Panc1 (cell line): Measurements from ENCODE around the gene LTC4S. TPM values are rescaled to one million over a fixed set of nuclear protein-coding genes. Genes with fewer than 3 reads are reported as not detected.
A peak's percentile ranks its signal among the peaks of the same experiment; 100 is the strongest.

Experiments used
- ATAC-seq: fragments of 200-7000 bp; cut with Tn5 transposase; 2 replicates; pipeline ENCODE4 v1.9.1; 2020; ENCODE audit warnings: mild to moderate bottlenecking, moderate library complexity
- BruUV-seq: library from RNA; stranded (reverse); fragments of 400-500 nt; replicated peaks from 2 replicates; lab custom pipeline; 2021; lab: Mats Ljungman, UMichigan
- CTCF ChIA-PET: fragments of 300-600 bp; sonication (Branson Sonifier 250); formaldehyde crosslinking; loops from one replicate; lab custom pipeline; 2022; ENCODE audit warnings: antibody characterized with exemption; lab: Charles Lee
- POLR2A ChIA-PET: fragments of 300-600 bp; sonication (Branson Sonifier 250); formaldehyde crosslinking; loops from one replicate; lab custom pipeline; 2022; ENCODE audit warnings: antibody characterized with exemption; lab: Charles Lee
- DNase-seq: peaks from one replicate; pipeline ENCODE4 v3.0.0-alpha.2; 2010; ENCODE audit warnings: low read depth, low spot score
- H3K27ac ChIP-seq: 2 replicates; pipeline ENCODE4 v1.5.1; 2011; ENCODE audit warnings: mild to moderate bottlenecking, low read length, inconsistent platforms
- H3K27me3 ChIP-seq: fragments of 200-500 bp; sonication (Bioruptor generic); 2 replicates; pipeline ENCODE4 v1.6.0; 2014; ENCODE audit warnings: low read length, inconsistent platforms; ENCODE audit not compliant: control insufficient read depth, insufficient read depth
- H3K36me3 ChIP-seq: fragments of 200-500 bp; sonication (Bioruptor generic); 2 replicates; pipeline ENCODE4 v1.5.1; 2014; ENCODE audit warnings: inconsistent platforms, mild to moderate bottlenecking, low read length, moderate library complexity; ENCODE audit not compliant: control insufficient read depth, insufficient read depth
- H3K4me1 ChIP-seq: 2 replicates; pipeline ENCODE4 v1.5.1; 2011; ENCODE audit warnings: inconsistent platforms, mild to moderate bottlenecking, low read length, moderate library complexity; ENCODE audit not compliant: control insufficient read depth, insufficient read depth
- H3K4me3 ChIP-seq, 2 experiments: 2 replicates each; pipeline ENCODE4 v1.5.1; 2011 to 2012; ENCODE audit warnings: low read depth in 2 of 2, low read length in 2 of 2, mild to moderate bottlenecking in 2 of 2, inconsistent platforms in 1 of 2, moderate library complexity in 1 of 2
- H3K9me3 ChIP-seq: fragments of 200-500 bp; sonication (Bioruptor generic); 2 replicates; pipeline ENCODE4 v1.5.1; 2014; ENCODE audit warnings: low read depth, mild to moderate bottlenecking, inconsistent platforms, low read length, moderate library complexity; ENCODE audit not compliant: control insufficient read depth, insufficient read depth
- CTCF ChIP-seq: fragments of 450-650 bp; IDR thresholded peaks from 2 replicates; pipeline ENCODE4 v1.5.1; 2017; ENCODE audit warnings: mild to moderate bottlenecking
- POLR2AphosphoS5 ChIP-seq: IDR thresholded peaks from 2 replicates; pipeline ENCODE4 v1.6.1; 2012; ENCODE audit warnings: mild to moderate bottlenecking, low read depth, low read length, moderate library complexity
- REST ChIP-seq, 2 experiments: IDR thresholded peaks; 2 replicates each; pipeline ENCODE4 v1.6.1; 2011 to 2012; ENCODE audit warnings: low read depth in 2 of 2, control low read depth in 1 of 2, low read length in 1 of 2, mild to moderate bottlenecking in 1 of 2, moderate library complexity in 1 of 2; ENCODE audit not compliant: insufficient read depth in 1 of 2
- SIN3A ChIP-seq: IDR thresholded peaks from 2 replicates; pipeline ENCODE4 v1.6.1; 2012; ENCODE audit warnings: low read depth, mild to moderate bottlenecking, low read length, moderate library complexity, borderline replicate concordance; ENCODE audit not compliant: insufficient read depth
- TCF7L2 ChIP-seq: IDR thresholded peaks from 2 replicates; pipeline ENCODE4 v1.6.1; 2011; ENCODE audit warnings: mild to moderate bottlenecking, low read depth, low read length, inconsistent platforms
- in situ Hi-C: cut with HindIII; loops from 2 replicates; pipeline ENCODE4 v1.10.0; 2016; ENCODE audit warnings: low sequenced_read_pairs, low pct_unique_long_range_greater_than_20kb
- intact Hi-C: fragments of 100-400 bp; cut with micrococcal nuclease; formaldehyde crosslinking; loops from one replicate; pipeline ENCODE4 v1.10.0; 2022; ENCODE audit not compliant: unreplicated experiment
- total RNA-seq: library from RNA; stranded (reverse); gene quantifications from one replicate; pipeline ENCODE4 v1.2.1, GENCODE V29; 2021; ENCODE audit not compliant: unreplicated experiment

Gene LTC4S
- total RNA-seq, 1 experiment from 2014 or later: 0.69 TPM

DNA sequence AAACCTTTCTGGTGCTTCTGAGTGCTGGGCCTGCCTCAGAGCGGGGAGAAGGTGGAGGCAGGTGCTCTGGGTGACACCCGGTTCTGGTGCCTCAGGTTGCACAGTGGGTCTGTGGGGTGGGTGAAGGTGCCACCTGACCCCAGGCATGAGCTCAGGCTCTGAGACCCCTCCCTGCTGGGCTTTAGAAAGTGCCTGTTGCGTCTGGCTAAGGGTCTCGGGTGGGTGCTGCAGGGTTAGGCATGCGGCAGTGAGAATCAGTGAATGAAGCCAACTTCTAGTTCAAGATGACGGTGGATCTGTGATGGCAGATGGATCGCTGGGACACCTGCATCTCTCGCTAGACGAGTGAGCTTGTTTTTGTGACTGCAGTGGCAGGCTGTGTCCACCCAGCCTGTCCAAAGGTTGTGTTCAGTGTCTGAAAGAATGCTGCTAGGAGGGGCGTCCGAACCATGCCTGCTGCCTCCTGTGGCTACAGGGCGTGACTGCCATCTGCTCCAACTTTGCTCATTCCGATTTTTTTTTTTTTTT, 31.9 kb downstream of the LTC4S start:
- TF ChIP-seq REST (IDR thresholded peaks at IDR 0.05; ENCODE audit: insufficient read depth in 1 of 2, low read depth in 2 of 2, low read length in 1 of 2): no peak
- no peak for TF ChIP-seq TCF7L2
- TF ChIP-seq POLR2AphosphoS5: 0 out of 2 replicates have a peak, but pooled peaks have one; percentile 2
- Histone ChIP-seq H3K27ac (peak overlapping the region; percentile 7; the same call in 1 of the 2 replicates), H3K27me3 (no peaks in the 10 kb centered on the region), H3K4me1 (peaks cover 72% of the 10 kb centered on the region), H3K9me3 (no peaks in the 10 kb centered on the region), H3K36me3 (peaks cover 15% of the 10 kb centered on the region), H3K4me3 (peak overlapping the region in 1 of 2 experiments; percentile 73; a peak in 2 of 4 replicates)
- no TSS peak for BruUV-seq
- CTCF ChIA-PET: no interaction called here
- in situ Hi-C loops (no loop called here), intact Hi-C loops (no loop called here)
- ATAC-seq (no peak), DNase-seq (no peak)
- POLR2A ChIA-PET: interaction anchor here (0.7 kb wide), 1 partner anchor 20 kb away, joined by 3 read pairs; the partner anchor contains the start of gene MGAT4B

DNA sequence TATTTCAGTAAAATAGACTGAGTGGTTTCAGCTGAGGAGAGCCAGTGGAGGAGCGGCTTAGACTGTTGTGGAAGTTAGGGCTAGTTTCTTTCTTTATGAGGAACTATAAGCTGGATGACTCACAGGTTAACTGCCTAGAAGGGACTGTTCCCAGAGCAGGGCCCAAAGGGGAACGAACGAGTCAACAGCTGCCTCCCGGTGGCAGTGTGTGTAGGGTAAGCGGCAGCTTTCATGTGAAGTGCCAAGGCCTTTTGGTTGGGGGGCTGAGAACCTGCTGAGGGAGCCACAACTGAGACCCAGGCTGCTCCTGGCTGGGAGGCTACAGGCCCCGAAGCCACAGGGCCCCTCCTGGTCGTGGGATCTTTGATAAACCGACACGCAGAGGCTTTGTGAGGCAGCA, 33.9 kb downstream of the LTC4S start:
- POLR2A ChIA-PET: interaction anchor here (0.5 to 0.6 kb wide), 3 partner anchors 8 to 150 kb away, joined by 6 to 17 read pairs (median 9); no protein-coding TSS in a partner anchor
- BruUV-seq: no TSS peak
- Histone ChIP-seq H3K4me1 (peaks cover 69% of the 10 kb centered on the region), H3K9me3 (no peaks in the 10 kb centered on the region), H3K27ac (peak overlapping the region; percentile 49), H3K36me3 (peaks cover 16% of the 10 kb centered on the region), H3K4me3 (no peak overlapping the region), H3K27me3 (no peaks in the 10 kb centered on the region)
- DNase-seq (no peak), ATAC-seq (peak; percentile 65)
- TF ChIP-seq REST (IDR thresholded peaks at IDR 0.05; ENCODE audit: insufficient read depth in 1 of 2, low read depth in 2 of 2, low read length in 1 of 2): no peak
- TF ChIP-seq SIN3A: no peak
- no peak for TF ChIP-seq CTCF
- TF ChIP-seq POLR2AphosphoS5: peak; percentile 74
- peak; percentile 88 for TF ChIP-seq TCF7L2
- intact Hi-C loops (no loop called here), in situ Hi-C loops (no loop called here)
- CTCF ChIA-PET: interaction anchor here (1.6 kb wide), 1 partner anchor 26 kb away, joined by 3 read pairs; no protein-coding TSS in a partner anchor
